Liver (tissue), 9 donors: ENCODE results near the gene TRAPPC3L. TPM values are rescaled to one million over a fixed set of nuclear protein-coding genes. Genes with fewer than 3 reads are reported as not detected.

Experiments
- DNase-seq: peaks from one replicate; pipeline ENCODE4 v3.0.0-alpha.2; 2017; ENCODE audit warnings: low spot score
- H3K27ac ChIP-seq, 2 donors: one replicate each; pipeline ENCODE4 v1.7.0; 2013; ENCODE audit warnings: inconsistent platforms in 2 of 2, low read length in 2 of 2, control low read depth in 1 of 2, low read depth in 1 of 2, mild to moderate bottlenecking in 1 of 2
- H3K27me3 ChIP-seq, 4 donors: one replicate each; pipeline versions ENCODE4 v1.6.1 to v1.7.0; 2013; ENCODE audit warnings: low read length in 3 of 4, inconsistent platforms in 1 of 4, mild to moderate bottlenecking in 1 of 4, moderate library complexity in 1 of 4; ENCODE audit not compliant: control insufficient read depth in 4 of 4, insufficient read depth in 4 of 4
- H3K36me3 ChIP-seq, 4 donors: one replicate each; pipeline versions ENCODE4 v1.6.1 to v1.7.0; 2013; ENCODE audit warnings: low read length in 3 of 4, mild to moderate bottlenecking in 3 of 4, low read depth in 1 of 4, moderate library complexity in 1 of 4; ENCODE audit not compliant: control insufficient read depth in 4 of 4, insufficient read depth in 3 of 4
- H3K4me1 ChIP-seq, 4 donors: one replicate each; pipeline versions ENCODE4 v1.6.1 to v1.7.0; 2013; ENCODE audit warnings: low read length in 3 of 4, mild to moderate bottlenecking in 3 of 4, moderate library complexity in 1 of 4; ENCODE audit not compliant: control insufficient read depth in 4 of 4, insufficient read depth in 4 of 4
- H3K4me3 ChIP-seq, 3 donors: one replicate each; pipeline versions ENCODE4 v1.6.1 to v1.7.0; 2013; ENCODE audit warnings: low read length in 3 of 3, control low read depth in 1 of 3, low read depth in 1 of 3, mild to moderate bottlenecking in 1 of 3
- H3K9ac ChIP-seq, 2 donors: one replicate each; pipeline ENCODE4 v1.7.0; 2013; ENCODE audit warnings: low read length in 2 of 2, mild to moderate bottlenecking in 2 of 2, moderate library complexity in 2 of 2, control low read depth in 1 of 2, low read depth in 1 of 2
- H3K9me3 ChIP-seq, 4 donors: one replicate each; pipeline versions ENCODE4 v1.6.1 to v1.7.0; 2013; ENCODE audit warnings: low read length in 3 of 4; ENCODE audit not compliant: control insufficient read depth in 4 of 4
- CTCF ChIP-seq: fragments of 150-350 bp; IDR thresholded peaks from 2 replicates; pipeline ENCODE4 v1.5.1; 2017; ENCODE audit warnings: improper control_type of control experiment, low read depth, low read length; ENCODE audit not compliant: missing input control
- EGR1 ChIP-seq, 2 donors: IDR thresholded peaks; 2 replicates each; pipeline ENCODE4 v1.6.1; 2016 to 2018; ENCODE audit warnings: antibody characterized with exemption in 2 of 2, low read depth in 2 of 2
- FOXA1 ChIP-seq: IDR thresholded peaks from 2 replicates; pipeline ENCODE4 v1.6.1; 2016; ENCODE audit warnings: antibody characterized with exemption
- FOXA2 ChIP-seq: IDR thresholded peaks from 2 replicates; pipeline ENCODE4 v1.6.1; 2016; ENCODE audit warnings: antibody characterized with exemption
- GABPA ChIP-seq, 2 donors: IDR thresholded peaks in 1 of 2; conservative IDR thresholded peaks in 1 of 2; 2 replicates each; pipeline ENCODE4 v1.6.1; 2016; ENCODE audit warnings: antibody characterized with exemption in 2 of 2, mild to moderate bottlenecking in 1 of 2, moderate library complexity in 1 of 2
- HNF4A ChIP-seq, 2 donors: conservative IDR thresholded peaks; 2 replicates each; pipeline ENCODE4 v1.6.1; 2016; ENCODE audit warnings: antibody characterized with exemption in 2 of 2, mild to moderate bottlenecking in 2 of 2
- JUND ChIP-seq, 2 donors: IDR thresholded peaks; 2 replicates each; pipeline ENCODE4 v1.6.1; 2016; ENCODE audit warnings: antibody characterized with exemption in 2 of 2
- NR2F2 ChIP-seq: IDR thresholded peaks from 2 replicates; pipeline ENCODE4 v1.6.1; 2016; ENCODE audit warnings: antibody characterized with exemption
- RAD21 ChIP-seq, 2 donors: IDR thresholded peaks; 2 replicates each; pipeline ENCODE4 v1.6.1; 2016; ENCODE audit warnings: antibody characterized with exemption in 2 of 2, mild to moderate bottlenecking in 2 of 2
- REST ChIP-seq: IDR thresholded peaks from 2 replicates; pipeline ENCODE4 v1.6.1; 2016; ENCODE audit warnings: antibody characterized with exemption, mild to moderate bottlenecking
- RXRA ChIP-seq, 2 donors: IDR thresholded peaks; 2 replicates each; pipeline ENCODE4 v1.6.1; 2017 to 2018; ENCODE audit warnings: antibody characterized with exemption in 2 of 2, mild to moderate bottlenecking in 1 of 2
- SP1 ChIP-seq: IDR thresholded peaks from 2 replicates; pipeline ENCODE4 v1.6.1; 2018; ENCODE audit warnings: antibody characterized with exemption, mild to moderate bottlenecking
- TAF1 ChIP-seq: conservative IDR thresholded peaks from 2 replicates; pipeline ENCODE4 v1.6.1; 2016; ENCODE audit warnings: antibody characterized with exemption, mild to moderate bottlenecking
- YY1 ChIP-seq: IDR thresholded peaks from 2 replicates; pipeline ENCODE4 v1.6.1; 2016; ENCODE audit warnings: antibody characterized with exemption, mild to moderate bottlenecking
- ZBTB33 ChIP-seq: IDR thresholded peaks from 2 replicates; pipeline ENCODE4 v1.6.1; 2016; ENCODE audit warnings: antibody characterized with exemption
- WGBS: extraction: QIAGEN DNeasy Blood & Tissue Kit; methylation state at CpG from one replicate; pipeline ENCODE4 v1.1.7; 2013; 5-methylcytosine and 5-hydroxymethylcytosine counted together
- polyA plus RNA-seq, 2 donors: library from polyadenylated mRNA; stranded (reverse) in 1 of 2; unstranded in 1 of 2; fragments of 200-250 nt in 1 of 2; fragments of >200 nt in 1 of 2; fragmentation: Nextera tagmentation in 1 of 2; extraction: Ambion mirVana in 1 of 2; gene quantifications; one replicate each; pipeline versions ENCODE4 v1.2.1 to v1.2.3, GENCODE V29; 2013 to 2015
- total RNA-seq, 2 donors: library from RNA; depleted of rRNA; stranded (reverse); fragments of >200 nt; gene quantifications; one replicate each; pipeline ENCODE4 v1.2.3, GENCODE V29; 2014
- TF ChIP-seq, protein P1 (sequence below): IDR thresholded peaks from 2 replicates; pipeline ENCODE4 v1.6.1; 2016; ENCODE audit warnings: antibody characterized with exemption
- donor health status: healthy.
- donor health status: healthy.
- donor health status: healthy.
- donor health status: healthy.
- donor health status: healthy.

TRAPPC3L gene
- total and polyA plus RNA-seq, 4 donors, result 0.08 to 0.21 (median 0.16) TPM

GRCh38 chr6:116575227-116575626, 29.7 kb upstream of the TRAPPC3L start:
- Histone ChIP-seq H3K9ac (no peak overlapping the region), H3K27ac (no peak overlapping the region), H3K4me1 (peaks cover 3 to 24% (median 14%) of the 10 kb centered on the region in 4 donors), H3K9me3 (no peaks in the 10 kb centered on the region), H3K36me3 (peaks cover 0 to 2% (median 1%) of the 10 kb centered on the region in 4 donors), H3K27me3 (no peaks in the 10 kb centered on the region), H3K4me3 (no peak overlapping the region)
- no peak for DNase-seq
- TF ChIP-seq SP1 (no peak), FOXA1 (no peak), EGR1 (IDR thresholded peaks at IDR 0.05; ENCODE audit: low read depth in 2 of 2) (no peak), NR2F2 (no peak), YY1 (no peak), ZBTB33 (no peak), REST (no peak), FOXA2 (no peak), CTCF (no peak), TAF1 (no peak), HNF4A (conservative IDR thresholded peaks at IDR 0.05) (no peak), JUND (IDR thresholded peaks at IDR 0.05) (no peak), RAD21 (IDR thresholded peaks at IDR 0.05) (no peak), GABPA (IDR thresholded peaks at IDR 0.05 in 1 of 2, conservative IDR thresholded peaks at IDR 0.05 in 1 of 2) (no peak), RXRA (IDR thresholded peaks at IDR 0.05) (no peak)
- TF ChIP-seq, protein P1, sequence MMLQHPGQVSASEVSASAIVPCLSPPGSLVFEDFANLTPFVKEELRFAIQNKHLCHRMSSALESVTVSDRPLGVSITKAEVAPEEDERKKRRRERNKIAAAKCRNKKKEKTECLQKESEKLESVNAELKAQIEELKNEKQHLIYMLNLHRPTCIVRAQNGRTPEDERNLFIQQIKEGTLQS, result no peak
- WGBS, result 98% methylated on average over 2 of the region's 2 CpGs

- Histone ChIP-seq H3K4me1 (peaks cover 0 to 22% (median 16%) of the 10 kb centered on the region in 4 donors), H3K9me3 (no peaks in the 10 kb centered on the region), H3K27me3 (no peaks in the 10 kb centered on the region), H3K9ac (peak overlapping the region; percentile 96 to 98), H3K36me3 (peaks cover 0 to 2% (median under 1%) of the 10 kb centered on the region in 4 donors), H3K27ac (peak overlapping the region; percentile 83 to 87), H3K4me3 (peak overlapping the region; percentile 72 to 99 (median 96))
- WGBS, result 2% methylated on average over 7 of the region's 7 CpGs
- DNase-seq, result no peak
- TF ChIP-seq RXRA (IDR thresholded peaks at IDR 0.05) (peak; percentile 12 to 13), HNF4A (conservative IDR thresholded peaks at IDR 0.05) (no peak)
These were observed 26.7 kb upstream of the TRAPPC3L start for GRCh38 chr6:116572162-116572561.
